ENCODE measurements around the gene KCNH1.
A peak's percentile ranks its signal among the peaks of the same experiment; 100 is the strongest.

Gene KCNH1

DNA sequence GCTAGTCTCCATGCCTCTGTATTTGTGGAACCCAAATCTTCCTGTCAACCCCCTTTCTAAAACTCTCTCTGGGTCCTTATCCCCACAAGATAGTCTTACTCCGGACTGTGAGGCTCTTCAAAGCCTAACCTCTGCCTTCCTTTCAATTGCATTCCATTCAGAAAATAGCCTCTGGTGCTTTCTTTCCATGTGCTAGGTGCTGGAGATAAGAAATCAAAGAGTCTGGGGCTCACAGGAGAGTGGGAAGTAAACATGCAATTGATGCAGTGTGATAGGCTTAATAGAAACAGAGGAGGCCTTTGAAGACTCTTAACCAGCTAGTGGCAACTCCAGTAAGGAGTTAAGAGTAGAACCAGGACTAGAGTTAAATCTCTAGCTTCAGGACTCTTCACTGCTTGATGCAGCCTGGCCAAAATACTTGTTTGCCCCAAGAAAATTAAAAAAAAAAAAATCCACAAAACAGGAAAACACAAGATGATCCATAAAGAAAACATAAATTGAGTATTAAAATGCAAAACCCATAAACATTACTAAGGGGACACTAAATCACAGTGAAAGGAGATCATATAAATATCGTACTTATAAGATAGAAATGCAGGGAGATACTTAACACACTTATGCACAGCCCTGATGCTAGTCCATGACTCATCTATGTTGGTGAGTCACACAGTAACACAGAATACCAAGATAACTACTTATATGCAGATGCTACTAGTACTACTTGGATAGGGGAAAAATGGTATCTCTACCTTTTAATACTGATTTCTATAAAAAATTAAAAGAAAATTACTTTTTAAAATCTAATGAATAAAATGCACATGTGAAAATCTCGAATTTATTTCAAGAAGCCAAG, 341.5 kb downstream of the KCNH1 start:
- DNase-seq, result peak; percentile 86

DNA sequence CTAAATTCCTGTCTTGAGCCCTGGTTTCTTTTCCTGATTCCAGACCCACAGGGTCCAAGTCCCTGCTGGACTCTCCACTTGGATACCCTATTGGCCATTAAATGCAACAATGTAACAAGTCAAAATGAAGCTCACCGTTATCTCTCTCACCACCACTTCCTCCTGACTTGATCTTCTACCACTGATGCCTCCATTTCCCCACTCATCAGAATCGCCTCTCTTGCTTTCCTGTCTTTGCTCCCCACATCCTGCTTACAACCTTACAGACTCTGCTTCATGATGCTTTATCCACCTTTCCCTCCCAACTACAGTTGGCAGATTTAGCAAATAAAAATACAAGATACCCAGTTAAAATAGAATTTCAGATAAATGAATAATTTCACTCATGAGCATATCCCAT, 343.8 kb downstream of the KCNH1 start:
- DNase-seq, result no peak

DNA sequence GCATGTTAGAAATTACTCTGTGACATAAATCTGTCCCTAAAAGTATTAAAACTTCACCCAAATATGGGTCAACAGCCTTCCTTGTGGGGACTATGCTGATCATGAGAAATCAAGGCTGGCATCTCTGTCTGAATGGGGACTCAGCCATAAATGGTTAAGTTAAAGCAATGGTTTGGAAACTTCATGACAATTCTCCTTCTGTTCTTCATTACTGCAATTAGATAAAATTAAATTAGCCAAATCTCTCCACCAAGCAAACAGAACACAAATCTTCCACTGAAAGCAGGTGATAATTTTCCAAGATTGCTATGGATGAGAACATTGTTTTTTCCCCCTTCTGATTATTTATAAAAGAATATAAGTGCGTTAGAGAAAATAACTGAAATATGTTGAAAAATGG, 346.1 kb downstream of the KCNH1 start:
- DNase-seq, result no peak

DNA sequence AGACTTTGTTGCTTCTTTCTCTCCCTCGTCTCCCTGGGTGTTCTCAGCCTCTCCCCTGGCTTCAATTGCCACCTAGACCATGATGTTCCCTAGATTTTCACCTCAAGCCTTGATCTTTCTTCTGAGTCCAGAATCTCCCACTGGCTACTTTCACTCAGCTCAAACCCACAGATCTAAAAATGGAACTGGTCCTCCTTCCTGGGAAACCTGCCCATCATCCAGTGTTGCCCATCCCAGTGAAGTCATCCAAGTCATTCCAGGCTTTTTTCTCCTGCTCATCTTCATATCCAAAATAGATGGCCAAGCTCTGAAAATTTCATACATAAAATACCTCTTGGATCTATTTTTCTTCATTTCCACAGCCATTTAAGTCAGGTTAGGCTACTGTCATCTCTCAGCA, 347.4 kb downstream of the KCNH1 start:
- DNase-seq, result no peak

DNA sequence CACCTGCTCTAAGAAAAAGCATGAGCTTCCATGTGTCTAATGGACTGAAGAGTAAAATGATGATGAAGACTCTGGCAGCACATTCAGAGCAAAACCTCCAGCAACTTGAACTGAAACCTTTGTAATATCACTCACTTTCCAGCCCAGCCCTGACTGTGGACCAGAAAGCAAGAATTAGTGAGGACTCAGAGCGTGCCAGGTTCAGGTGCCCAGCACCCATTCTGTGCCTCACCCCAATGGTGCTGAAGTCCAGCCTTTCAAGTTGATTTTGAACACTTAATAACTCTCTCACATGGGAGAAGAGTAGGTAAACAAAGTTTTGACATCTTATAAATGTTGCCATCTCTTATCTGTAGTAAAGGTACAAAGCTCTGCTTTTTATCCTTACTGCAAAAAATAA, 350.0 kb downstream of the KCNH1 start:
- DNase-seq, result no peak

DNA sequence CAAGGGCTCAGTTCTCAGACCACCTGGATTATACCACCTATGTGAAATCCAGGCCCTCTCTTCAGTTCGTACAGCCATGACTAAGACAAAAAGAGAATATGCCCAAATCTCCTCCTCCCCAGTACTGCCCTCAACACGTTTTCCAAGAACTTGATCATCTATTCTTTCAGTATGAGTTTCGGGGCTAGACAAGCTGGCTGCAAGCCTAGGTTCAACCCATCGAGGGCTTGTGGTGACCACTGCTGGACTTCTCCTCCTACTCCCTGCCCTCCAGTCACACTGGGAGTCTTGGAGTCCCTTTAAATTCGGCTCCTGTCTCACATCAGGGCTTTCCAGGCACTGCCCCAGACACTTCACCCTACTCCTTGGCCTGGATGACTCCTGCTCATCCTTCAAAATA, 352.3 kb downstream of the KCNH1 start:
- DNase-seq, result no peak

DNA sequence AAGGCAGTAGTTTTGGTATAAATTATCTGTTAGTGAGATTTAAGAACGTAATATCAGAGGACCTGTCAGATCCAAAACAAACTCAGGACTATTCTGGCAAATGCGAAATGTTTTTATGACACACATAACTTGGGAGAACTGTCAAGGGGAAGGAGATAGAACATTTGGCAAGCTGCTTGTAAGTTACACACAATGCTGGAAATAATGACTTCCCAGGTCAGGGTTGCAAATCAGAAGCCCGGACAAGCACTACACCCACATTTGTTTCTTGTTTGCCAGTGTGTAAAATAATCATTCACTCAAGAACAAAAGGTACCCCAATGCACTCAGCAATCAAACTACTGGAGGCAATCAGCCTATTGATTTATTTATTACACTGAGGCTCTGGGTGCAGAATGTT, 354.7 kb downstream of the KCNH1 start:
- no peak for DNase-seq

DNA sequence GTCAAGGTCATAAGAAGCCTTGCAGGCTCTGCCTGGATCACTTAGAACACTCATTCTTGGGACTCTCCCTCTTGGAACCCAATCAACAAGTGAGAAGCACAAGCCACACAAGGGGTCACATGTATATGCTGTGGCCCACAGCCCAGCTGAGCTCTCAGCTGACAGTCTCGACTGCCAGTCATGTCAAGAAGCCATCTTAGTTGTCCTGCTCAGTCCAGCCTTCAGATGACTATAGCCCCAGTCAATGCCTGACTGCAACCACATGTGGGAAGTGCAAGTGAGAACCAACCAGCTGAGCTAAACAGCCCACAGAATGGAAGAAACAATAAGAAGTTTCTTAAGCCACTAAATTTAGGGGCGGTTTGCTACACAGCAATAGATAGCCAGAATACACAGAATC, 356.0 kb downstream of the KCNH1 start:
- no peak for DNase-seq

DNA sequence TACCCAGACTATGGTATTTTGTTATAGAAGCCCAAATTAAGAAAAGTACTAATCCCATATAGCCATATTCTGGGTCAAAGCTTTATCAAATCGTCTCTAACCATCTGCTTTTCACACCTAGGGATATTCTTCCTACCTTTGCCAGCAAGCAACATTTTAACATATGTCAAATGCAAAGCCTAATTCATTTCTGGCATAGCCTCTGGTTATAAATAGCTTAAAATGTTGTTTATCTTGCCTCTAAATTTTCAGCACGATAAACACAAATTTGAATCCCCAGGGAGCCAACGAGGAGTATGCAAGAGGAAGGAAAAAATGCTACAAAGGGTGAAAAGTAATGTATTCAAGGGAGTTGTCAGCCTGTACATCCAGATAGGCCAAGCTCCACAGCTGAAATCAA, 357.2 kb downstream of the KCNH1 start:
- no peak for DNase-seq

DNA sequence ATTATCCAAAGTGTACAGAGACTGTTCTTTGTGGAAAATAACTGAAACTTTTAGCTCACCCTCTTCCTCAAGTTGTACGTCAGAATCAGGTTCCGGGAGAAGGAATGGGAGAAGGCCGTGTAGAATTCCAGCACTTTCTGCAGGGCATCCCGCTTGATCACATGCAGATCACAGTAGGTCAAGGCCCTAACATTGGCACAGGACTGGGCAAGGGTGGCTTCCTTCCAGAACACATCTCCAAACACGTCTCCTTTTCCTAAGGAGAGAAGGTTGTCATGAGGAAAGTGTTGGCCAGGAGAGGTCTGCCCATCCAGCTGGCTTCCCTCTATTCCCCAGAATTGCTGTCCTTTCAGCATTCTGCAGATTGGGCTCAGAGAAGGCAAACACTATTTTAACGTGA, 358.7 kb downstream of the KCNH1 start:
- no peak for DNase-seq

DNA sequence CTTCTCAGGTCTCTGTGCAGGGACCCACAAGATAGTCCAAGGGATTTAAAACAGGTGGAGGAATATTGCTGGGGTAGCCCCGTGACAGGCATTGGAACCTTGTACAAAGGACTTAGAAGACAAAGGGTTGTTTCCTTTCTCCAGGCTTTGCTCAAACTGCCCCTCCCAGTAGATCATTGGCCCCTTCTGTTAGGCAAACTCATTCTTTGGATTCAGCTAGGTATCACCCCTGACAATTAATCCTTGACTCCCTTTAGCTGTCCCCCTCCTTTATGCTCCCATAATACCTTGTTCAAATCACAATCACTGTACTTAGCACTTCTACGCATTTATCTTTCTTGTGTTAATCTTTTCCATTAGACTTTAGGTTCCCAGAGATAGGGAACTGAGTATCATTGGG, 360.5 kb downstream of the KCNH1 start:
- no peak for DNase-seq

DNA sequence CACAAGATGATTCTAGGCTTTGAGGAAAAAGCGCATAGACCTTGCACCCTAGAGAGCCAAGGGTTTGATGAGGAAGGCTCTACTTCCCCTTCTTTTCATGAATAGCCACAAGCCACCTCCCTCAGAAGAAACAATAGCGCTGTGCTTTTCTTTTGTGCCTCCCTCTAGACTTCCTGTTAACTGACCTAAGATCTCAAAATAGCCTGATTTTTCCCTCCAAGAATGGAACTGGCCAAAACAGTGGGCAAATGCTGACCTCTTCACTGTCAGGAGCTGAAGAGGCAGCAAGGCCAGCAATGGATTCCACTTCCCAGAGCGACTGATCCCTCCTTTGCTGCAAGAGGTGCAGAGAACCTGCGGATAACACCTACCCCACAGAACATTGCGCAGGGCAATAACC, 362.8 kb downstream of the KCNH1 start:
- DNase-seq, result no peak

DNA sequence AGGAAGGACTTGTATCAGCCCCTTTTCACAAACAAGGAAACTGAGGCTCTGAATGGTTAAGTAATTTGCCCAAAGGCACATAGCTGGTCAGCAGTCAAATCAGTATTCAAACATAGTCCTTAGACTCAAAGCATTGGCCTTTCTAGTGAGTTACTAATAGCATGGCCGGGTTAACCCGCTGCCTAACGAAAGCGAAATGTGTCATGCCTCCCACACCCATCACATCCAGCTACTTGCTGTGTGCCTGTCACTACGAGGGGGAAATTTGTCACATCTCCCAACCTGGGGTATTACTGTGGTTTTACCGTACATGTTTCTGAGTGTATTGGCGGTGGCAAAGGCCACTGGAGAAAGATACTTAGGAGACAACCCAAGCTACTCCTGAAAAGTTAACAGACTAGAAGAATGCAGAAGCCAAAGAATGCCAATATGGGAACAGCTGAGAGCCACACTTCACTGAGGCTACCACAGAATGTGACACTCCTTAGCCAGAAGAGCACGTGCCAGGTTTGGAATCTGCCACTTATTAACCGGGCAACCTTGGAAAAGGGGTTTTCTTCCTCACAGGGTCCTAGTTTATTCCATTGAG, 363.5 kb downstream of the KCNH1 start:
- DNase-seq, result no peak

DNA sequence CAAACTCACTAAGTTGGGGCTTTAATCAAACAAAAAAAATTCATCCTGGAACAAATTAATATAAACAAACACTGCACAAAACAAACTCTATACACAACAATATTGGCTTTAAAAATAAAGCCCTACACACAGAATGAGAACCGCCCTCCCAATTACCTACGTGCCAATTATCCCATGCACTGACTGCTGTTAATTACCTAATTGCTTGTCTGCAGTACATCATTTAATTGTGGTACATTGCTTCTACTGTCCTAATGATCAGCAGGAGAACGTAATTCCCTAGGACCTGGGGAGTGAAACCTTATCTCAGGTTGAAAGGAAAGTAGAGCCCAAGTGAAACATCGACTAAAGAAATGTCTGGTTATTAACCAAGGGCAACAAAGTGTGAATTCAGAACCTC, 364.5 kb downstream of the KCNH1 start:
- DNase-seq, result no peak

DNA sequence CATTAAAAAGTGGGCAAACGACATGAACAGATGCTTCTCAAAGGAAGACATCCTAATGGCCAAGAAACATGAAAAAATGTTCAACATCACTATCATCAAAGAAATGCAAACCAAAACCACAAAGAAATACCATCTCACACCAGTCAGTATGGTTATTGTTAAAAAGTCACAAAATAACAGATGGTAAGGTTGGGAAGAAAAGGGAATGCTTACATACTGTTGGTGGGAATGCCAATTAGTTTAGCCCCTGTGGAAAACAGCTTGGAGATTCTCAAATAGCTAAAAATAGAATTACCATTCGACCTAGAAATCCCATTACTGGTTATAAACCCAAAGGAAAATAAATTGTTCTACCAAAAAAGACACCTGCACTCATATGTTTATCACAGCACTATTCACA, 369.4 kb downstream of the KCNH1 start:
- DNase-seq, result no peak

DNA sequence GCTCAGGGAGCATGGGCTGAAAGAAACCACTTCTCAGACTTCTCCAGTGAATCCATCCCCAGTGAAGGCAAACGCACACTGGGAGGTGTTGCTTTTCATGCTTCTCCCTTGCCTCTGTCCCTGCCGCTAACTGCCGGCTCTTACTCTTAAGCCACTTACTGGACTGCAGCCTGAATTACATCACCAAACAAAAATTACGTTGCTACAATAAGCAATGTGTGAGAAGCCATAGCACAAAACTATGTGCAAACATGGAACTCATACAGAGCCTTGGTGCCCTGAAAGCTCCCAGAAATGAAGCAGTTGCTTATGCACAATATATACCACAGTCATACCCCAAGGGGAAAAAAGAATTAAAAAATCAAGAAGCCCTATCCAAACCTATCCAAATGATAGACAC, 375.2 kb downstream of the KCNH1 start:
- no peak for DNase-seq

DNA sequence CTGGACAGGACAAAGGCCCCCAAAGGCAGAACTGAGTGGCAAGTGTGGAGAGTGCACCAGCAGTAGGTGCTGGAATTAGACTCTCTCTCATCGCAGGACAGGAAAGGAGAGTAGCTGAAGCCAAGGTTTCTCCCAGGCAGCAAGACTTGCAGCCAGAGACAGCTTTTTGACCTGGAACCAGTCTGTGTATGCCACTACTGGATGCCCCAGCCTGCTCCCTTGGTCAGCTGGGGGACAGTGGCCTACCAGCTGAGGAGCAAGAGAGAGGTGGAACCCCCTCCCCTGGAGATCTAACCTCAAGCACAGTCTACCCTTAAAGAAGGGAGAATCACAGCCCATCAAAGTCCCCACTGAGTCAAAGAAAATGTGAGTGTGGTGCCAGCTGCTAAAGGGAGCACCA, 375.7 kb downstream of the KCNH1 start:
- DNase-seq, result no peak

DNA sequence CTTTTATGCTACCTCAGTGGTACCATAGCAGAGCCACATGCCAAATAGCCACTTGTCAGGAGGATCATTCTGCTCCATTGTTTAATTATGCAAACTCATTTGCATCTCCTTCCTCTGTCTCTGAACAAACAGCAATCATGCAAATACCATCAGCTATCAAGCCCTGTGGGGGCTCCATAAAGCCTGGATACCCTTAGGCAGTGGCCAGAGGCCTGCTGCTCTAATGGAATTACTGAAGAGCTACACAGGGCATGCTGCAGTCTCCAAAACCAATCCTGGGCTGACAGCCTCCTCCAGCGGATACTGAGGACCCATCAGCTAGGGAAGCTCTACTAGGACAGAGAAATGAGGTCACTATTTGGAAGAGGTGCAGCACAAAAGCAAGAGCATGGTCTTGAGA, 376.3 kb downstream of the KCNH1 start:
- DNase-seq, result no peak

DNA sequence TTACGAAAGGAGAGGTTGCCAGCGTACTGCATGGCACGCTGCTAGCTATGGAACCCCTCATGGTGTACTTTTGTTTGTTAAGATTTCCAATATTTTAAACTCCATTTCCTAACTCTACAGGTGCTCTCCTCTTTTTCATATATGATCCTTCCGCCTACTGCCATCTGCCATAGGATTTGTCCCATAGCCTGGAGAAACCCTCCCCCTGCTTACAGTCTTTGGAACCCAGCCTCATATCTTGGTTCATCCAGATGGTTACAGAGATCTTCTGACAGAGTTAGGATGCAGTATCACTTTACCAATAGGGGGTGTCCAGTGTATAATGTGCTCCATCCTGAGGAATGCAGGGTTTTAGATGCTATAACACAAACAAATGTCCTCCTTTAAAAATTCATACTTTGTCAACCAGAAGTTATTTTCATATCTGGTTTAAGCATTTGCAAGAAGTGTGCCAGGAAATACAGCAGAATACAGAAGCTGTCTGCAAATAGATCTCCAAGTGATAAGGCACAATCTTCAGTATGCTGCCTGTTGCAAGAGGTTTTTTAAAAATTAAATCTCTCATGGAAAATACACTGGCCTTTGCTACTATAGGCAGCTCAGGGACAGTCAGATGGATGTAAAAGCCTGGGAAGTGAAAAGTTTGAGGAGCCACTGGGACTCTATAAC, 377.8 kb downstream of the KCNH1 start:
- DNase-seq, result no peak

DNA sequence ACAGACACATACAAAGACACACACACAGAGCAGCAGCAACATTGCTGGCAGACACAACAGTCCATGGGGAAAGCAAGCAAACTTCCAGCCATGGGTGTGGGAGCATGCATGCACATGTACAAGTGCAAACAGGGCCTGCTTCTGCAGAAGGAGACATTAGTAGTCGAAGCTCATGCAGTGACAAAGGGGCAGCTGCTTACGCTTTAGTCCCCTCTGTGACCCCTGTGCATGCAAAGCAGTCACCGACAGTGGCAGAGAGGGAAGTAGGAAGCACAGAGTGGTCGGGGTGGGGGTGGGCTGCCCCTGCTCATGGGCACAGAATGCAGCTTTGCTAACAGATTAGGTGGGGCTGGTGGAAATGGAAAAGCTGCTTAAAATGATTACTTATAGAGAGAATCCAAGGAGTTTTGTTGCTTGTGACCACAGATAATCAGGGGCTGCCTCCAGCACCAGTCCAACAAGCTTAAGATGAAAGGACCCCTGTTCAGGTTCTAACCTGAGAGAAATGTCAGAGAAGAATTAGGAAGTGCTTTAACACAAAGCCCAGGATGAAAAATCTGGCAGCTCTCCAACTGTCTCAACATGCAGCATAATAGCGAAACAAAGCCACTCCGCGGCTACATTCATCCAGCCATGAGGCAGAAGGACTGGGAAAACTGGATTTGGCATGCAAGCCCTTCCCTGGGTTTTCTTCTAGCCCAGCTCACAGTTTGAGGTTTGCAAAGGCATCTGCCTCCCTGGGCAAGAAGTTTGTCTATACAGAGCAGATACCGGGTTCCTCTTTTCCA, 378.9 kb downstream of the KCNH1 start:
- DNase-seq, result peak; percentile 69

DNA sequence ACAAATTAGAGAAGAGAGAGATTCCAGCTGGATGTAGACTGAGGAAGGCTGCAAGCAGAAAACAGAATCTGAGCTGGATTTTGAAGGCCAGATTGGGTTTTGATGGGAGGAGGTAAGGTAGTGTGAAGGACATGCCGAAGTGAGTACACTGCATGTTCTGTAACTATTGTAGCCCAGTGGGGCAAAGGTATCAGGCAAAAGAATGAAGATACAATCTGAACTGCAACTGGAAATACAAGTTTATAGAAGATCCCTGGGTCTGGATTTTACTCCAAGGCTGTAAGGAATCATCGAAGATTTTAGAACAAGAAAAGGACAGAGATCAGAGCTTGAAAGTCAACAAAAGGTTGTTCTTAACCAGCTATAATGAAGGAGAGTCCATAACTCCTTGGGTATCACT, 382.0 kb downstream of the KCNH1 start:
- no peak for DNase-seq

DNA sequence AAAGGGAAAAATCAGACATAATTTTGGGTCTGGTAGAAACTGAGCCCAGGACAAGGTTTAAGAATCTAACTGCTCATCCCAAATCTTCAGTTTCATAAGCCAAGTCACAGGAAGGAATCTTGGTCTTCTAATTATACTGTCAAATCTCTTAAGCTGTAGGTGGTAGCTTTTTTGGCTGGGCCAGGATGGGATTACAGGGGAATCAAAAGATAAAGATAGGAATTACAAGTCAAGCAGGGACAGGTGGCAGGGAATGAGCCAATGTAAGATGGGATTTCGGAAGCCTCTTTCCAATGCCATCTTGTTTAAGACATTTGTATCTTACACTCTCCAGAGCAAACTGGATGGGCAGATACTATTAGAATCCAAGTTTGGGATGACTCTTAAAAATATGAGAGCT, 383.5 kb downstream of the KCNH1 start:
- DNase-seq, result no peak

DNA sequence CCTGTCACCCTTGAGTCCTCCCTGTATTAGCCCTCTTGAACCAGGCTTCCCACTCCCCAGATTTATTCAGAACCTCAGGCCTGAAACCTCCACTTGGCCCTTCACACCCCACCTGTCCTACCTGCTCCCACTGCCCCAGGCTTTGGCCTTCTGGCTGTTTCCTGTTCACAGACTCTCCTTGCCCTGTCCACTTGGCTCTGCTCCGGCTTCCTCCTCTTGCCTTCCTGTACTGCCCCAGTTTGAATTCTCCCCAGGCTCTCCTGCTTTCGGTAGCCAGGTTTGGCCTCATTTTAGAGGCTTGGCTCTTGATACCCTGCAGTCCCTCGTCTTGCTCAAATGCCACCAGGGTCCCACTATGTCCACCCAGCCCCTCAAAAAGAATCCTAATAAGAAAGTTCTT, 385.2 kb downstream of the KCNH1 start:
- no peak for DNase-seq

DNA sequence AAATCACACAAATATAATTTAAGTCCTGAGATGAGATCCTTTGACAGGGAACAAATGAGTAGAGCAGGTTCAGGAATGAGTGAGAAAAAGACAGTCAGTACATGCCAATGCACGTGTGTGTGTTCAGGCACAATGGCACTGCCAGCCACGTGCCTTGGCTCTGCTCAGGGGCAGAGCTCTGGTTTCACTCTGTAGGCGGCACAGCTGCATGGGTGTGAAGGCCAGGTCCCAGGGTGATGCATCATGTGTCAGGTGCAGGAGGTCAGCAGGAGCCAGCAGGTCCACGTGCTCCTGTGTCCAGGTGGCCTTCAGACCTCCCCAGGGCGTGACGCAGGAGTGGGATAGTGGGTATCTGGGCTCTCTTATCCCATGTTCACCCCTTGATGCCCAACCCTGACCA, 386.1 kb downstream of the KCNH1 start:
- DNase-seq, result no peak
